Measurements from ENCODE around the gene NIPAL3. TPM values are rescaled to one million over a fixed set of nuclear protein-coding genes. Genes with fewer than 3 reads are reported as not detected.
"Not testable (repeated sequence)": the region's sequence is repeated elsewhere in the genome, so short reads cannot be mapped to it uniquely, and the experiment has no call there.

Gene NIPAL3
- polyA plus RNA-seq, 1 donor = 23.3 TPM

DNA sequence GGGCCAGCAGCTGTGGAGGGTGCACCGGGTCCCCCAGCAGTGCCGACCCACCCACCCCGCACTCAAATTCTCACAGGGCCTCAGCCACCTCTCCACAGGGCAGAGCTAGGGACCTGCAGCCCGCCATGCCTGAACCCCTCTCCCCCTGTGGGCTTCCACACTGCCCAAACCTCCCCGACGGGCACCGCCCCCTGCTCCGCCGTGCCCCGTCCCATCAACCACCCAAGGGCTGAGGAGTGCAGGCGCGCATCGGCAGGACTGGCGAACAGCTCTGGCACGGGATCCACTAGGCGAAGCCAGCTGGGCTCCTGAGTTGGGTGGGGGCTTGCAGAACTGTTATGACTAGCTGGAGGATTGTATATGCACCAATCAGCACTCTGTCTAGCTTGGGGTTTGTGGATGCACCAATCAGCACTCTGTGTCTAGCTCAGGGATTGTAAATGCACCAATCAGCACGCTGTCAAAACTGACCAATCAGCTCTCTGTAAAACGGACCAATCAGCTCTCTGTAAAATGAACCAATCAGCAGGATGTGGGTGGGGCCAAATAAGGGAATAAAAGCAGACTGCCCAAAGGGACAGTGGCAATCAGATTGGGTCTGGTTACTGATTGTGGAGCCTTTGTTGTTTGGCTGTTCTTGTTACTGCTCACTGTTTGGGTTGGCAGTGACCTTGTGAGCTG lies 74.6 kb downstream of the NIPAL3 start:
- DNase-seq = no peak

DNA sequence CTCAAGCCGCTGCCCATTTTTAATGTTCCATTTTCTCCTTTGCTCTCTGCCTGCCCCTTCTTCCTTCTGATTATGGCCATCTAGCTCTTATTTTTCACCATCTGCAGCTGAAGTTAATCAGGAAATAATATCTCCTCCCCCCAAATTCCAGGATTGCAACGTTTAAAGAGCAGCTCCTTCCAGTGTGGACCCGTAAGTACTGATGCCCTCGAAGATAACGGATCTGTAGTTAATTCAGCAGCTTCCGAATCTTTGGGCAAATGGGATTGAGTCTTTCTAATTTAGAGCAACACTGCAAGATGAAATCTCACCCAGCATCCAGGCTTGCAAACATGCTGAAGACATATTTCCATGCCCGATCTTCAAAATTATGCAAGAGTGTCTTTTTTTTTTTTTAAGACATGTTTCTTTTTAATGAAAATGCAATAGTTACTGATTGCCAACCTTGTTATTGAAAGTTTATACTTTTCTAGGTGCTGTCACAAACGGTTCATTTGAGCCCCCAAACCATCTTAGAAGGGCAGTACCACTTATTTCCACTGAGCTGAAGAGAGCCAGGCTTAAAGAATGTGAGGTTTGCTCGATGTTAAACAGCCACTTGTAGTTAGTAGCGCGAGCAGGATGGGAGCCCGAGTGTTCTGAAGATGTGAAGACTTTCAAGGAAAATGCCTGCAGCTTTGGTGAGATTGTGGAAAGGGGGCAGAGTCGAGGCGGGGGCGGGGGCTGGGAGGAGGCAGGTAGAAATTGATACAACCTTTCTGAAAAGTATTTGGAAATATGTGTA lies 76.2 kb downstream of the NIPAL3 start:
- DNase-seq = no peak

DNA sequence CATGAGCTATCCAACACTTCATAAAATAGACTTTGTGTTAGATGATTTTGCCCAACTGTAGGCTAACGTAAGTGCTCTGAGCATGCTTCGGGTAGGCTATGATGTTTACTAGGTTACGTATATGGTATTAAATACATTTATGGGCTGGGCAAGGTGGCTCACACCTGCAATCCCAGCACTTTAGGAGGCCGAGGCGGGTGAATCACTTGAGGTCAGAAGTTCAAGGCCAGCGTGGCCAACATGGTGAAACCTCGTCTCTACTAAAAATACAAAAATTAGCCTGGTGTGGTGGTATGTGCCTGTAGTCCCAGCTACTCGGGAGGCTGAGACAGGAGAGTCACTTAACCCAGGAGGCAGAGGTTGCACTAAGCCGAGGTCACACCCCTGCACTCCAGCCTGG lies 77.3 kb downstream of the NIPAL3 start:
- not testable (repeated sequence) for DNase-seq

DNA sequence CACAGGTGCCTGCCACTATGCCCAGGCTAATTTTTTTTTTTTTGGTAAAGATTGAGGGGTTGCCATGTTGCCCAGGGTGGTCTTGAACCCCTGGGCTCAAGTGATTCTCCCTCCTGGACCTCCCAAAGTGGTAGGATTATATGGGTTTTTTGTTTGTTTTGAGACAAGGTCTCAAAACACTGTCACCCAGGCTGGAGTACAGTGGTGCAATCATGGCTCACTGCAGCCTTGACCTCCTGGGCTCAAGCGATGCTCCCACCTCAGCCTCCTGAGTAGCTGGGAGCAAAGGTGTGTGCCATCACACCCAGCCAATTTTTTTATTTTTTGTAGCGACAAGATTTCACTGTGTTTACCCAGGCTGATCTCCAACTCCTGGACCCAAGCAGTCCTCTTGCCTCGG lies 78.2 kb downstream of the NIPAL3 start:
- no peak for DNase-seq

DNA sequence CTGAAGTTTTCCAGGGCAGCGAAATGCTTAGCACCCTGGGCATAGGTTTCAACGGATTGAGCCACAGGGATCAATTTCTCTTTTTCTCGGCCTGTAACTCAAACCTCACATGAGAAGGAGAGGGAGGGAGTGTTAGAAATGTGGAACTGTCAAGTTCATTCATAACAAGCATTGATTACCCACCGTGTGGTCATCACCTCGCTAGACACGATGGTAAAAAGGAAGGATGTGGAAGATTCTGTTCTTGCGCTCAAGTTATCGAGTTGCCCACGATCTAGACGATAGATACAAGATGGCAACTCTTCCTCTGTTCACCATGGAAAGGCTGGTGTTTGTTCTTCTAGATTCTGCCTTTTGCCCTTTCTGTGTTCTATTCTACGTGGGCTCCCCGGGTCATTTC lies 83.0 kb downstream of the NIPAL3 start:
- DNase-seq = no peak

DNA sequence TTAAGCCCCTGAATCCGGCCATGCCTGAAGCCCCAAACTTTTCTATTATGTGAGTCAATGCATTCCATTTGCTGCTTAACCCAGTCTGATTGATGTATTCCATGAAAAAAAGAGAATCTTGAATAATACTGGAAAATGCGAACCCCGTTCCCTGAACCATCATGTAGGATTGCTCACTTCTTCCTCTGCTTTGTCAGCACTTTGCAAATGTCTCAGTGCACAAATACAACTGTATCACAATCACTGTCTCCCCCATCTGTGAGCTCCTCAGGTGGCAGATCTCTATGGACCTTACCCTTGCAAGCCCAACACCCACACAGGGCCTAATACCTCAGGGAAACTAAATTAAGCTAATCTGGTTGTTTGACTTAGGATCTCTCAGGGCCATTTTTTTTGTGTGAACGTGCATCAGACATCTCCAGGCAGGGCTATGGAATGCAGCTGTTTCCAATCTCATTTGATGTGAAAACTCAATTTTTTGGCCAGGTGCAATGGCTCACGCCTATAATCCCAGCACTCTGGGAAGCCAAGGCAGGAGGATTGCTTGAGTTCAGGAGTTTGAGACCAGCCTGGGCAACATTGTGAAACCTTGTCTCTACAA lies 84.9 kb downstream of the NIPAL3 start:
- no peak for DNase-seq

DNA sequence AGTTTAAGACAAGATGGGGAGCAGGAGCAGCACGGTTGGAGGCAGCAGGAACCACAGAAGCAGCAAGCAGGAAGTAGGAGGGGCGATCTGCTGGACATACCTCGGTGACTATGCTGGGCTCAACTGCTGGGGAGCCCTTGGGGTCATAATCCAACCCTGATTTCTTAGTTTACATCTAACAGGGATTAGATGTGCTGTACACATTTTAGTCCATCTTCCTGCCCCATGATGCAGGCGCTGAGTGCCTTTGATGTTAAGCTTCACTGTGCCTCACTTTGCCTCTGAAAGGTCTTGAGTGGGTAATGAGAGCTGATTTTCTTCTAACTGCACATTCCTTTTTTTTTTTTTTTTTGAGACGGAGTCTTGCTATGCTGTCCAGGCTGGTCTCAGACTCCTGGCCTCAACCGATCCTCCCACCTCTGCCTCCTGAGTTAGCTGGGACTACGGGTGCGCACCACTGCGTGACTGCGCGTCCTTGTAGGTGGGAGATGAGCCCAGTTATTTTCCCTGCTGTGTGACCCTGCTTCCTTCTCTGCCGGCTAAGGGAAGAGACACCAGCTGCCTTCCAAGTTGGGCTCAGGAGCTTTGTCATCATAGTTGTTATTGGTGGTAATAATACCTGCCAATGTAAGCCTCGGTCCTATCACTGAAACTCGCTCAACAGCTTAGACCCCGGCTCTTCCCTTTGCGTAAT lies 85.9 kb downstream of the NIPAL3 start:
- no peak for DNase-seq

DNA sequence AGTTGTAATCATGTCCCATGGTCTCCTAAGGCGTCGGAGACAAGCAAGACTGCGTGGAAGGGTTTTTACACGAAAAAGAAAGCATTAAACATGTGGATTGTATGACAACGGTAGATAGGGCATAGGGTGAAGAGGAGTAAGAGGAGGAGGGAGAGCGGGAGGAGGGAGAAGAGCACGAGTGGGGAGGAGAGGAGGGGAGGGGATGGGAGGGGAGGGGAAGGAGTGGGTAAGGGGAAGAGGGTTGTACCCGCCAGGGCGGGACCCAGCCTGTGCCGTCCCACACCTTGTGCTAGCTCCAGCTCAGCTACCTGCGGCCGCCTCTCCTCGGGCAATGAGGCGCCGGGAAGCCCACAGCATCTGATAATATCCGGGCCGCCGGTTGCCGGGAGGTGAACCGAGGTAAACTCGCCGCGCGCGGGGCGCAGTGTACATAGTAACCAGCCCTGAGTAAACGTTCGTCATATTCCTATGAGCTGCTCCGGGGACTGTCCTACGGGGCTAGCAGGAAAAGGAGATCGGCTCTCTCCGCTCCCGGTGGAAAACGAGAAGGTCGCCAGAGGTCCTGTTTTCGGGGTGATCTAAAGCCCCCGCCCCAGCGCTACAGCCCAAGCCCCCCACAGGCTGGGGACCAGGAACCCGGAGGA lies 86.6 kb downstream of the NIPAL3 start:
- peak; percentile 47 for DNase-seq

DNA sequence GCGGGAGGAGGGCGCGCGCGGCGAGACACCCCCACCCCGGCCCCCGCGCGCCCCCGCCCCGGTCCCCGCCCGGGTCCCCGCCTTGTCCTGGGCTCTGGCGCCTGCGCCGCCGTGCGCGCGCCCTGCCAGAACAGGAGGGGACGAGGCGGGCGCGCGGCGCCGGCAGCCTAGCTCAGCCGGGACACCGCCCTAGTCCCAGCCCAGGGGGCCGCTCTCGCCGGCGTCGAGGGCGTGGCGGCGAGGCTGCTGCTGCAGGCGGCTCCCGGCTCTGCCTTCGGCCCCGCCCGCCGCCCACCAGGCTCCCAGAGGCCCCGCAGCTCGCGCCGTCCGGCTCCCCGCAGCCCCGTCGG lies 87.1 kb downstream of the NIPAL3 start, which contains the start of gene RCAN3:
RCAN3 (plus strand) TSS at position 128 of the 350 bp plus-strand sequence. CDS start 11,537 bp downstream, outside the sequence.
- DNase-seq = peak; percentile 83

DNA sequence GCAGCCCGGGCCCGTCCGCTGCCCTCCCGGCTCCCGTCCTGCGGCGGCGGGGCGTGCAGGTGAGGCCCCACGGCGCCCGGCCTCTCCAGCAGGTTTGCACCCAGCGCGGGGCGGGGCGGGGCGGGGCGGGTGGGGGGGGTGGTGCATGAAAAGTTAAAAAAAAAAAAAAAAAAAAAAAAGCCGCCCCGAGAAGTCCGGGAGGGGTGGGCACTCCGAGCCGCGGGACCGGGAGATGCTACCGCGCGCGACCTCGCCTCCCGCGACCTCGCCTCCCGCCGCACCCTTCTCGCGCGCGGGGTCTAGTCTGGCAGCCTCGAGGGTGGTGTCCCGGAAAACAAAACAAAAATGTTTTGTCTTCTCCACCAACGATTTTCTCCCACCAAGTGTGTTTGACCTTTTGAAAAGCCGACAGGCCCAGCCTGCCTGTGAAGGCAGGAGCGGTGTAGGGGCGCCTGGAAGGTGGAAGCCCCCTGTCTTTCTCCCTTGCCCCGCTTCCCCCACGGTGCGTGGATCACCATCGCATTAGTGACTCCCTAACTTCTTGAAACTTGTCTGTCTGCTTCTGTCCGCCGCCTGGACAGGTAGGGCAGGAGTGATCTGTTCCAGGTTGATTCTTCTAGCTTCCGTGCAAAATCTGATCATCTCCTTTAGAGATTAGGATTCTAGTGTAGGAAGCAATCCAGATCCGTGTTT lies 87.6 kb downstream of the NIPAL3 start:
- DNase-seq = no peak

DNA sequence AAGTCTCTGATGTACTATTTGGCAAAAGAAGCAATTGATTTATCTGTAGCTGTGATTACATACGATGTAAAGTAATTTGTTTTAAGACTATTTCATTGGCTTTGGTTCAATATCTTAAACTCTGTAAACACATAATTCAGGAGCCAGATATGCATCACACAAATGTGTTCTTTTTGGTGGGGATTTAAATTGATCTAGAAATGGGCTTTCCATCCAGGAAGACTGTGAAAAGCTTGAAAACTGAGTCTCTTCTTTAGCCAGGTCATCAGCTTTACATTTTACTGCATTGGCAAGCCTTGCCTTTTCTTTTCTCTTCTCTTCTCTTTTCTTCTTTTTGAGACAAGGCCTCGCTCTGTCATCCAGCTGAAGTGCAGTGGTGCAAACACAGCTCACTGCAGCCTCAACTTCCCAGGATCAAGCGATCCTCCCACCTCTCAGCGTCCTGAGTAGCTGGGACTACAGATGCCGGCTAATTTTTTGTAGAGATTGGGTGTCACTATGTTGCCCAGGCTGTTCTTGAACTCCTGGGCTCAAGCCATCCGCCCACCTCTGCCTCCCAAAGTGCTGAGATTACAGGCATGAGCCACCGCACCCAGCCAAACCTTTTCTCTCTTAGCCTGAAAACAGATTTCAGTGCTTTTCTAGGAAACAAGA lies 88.4 kb downstream of the NIPAL3 start:
- DNase-seq = no peak

DNA sequence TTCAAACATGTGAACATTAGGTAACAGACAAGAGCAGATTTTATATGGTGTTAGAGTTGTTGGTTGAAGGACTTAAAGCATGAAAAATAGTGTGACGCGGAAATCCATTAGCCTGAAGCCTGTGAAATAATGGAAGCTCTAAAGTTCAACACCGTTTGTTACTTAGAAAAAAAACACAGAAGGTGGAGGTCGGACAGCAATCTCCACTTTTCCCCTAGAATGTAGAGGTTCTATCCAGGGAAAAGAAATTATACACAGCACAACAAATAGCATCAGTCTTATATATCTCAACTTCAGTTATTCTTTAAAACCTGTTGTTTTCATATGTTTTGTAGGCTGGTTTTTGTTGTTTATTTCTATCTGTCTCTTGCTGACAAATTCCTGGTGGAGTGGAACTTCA lies 89.0 kb downstream of the NIPAL3 start:
- DNase-seq = no peak

DNA sequence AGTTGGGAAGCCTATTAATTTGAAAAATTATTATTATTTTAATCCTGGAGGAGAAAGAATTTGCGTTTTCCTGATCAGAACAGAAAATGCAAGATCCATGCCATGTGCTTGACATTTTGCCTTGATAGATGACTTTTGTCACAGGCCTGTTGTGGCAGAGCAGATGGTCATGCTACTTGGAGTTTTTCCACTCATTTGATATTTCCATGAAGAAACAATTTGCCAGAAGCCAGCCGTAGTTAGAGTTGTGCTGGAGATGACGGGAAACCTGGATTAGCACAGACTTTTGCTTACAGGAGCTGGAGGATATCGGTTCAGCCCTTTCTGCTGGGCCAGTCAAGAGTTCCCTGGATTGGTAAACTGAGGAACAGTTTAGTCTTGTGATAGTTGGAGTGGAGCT lies 90.2 kb downstream of the NIPAL3 start:
- no peak for DNase-seq

DNA sequence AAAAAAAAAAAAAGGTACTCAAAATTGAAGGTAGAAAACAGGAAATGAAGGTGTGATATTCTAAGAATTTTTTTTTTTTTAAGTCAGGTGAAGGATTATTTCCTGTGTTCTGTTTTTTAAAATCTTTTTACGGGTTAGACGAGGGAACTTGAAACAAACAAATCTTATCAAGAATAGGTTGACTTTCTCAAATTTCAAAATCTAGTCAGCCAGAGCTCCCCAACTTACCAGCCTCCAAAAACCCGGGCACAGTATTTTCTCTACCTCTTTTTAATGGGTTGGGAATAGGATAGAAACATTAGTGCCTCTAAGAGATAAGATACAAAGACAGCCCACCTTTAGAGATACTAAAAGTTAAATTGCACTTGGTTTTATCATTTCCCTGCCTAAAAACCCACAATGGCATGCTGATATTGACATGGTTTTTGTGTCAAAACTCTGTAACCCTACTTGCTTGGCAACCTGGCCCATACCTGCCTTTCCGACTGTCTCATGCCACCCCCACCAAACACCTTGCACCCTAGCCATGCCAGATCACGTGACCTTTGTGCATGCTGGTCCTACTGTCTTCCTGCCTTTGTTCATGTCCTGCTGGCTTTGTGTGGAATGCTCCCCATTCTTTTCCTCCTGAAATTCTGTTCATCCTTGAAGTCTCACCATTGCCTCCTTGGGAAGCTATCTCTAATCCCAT lies 91.2 kb downstream of the NIPAL3 start:
- DNase-seq = no peak

DNA sequence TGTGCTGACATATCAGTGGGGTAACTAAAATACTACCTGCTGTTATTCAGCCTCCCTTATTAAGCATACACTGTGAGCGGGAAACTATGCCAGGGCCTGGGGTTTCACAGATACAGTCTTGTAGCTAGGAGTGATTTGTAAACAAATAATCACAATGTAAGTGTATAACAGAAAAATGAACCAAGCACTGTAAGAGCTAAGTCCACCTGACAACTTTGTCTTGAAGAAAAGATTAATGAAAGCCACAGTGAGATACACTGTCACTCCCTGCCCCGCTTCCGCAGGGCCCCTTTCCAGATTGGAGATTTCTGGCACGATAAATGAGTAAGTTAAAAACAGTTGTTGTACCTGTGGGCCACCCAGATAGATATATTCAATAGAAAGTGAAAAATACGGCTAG lies 91.8 kb downstream of the NIPAL3 start:
- DNase-seq = no peak

DNA sequence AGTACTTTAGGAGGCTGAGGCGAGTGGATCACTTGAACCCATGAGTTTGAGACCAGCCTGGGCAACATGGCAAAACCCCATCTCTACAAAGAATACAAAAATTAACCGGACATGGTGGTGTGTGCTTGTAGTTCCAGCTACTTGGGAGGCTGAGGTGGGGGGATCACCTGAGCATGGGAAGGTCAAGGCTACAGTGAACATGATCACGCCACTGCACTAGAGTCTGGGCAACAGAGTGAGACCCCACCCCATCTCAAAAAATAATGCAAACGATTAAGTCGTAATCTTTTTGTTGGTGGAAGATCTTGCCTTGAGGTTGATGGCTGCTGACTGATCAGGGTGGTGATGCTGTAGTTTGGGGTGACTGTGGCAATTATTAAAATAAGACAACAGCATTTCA lies 93.3 kb downstream of the NIPAL3 start:
- no peak for DNase-seq

DNA sequence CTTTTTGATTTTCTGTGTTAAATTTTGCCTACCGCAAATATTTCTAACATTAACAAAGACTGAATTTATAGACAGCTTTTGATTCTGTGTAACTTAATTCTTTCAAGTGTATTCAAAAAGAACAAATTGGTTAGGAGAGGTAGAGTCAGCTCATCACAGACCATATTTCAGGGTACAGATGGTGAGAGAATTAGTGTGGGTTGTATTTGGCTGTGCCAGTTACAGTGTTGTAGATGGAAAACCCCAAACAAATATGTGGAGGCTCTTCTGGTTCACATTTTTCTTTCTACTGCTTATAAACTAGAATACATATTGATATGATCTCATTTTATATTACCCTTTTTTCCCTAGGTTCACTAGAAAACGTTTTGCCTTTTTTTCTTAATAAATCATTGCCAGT lies 98.1 kb downstream of the NIPAL3 start:
- DNase-seq = no peak

DNA sequence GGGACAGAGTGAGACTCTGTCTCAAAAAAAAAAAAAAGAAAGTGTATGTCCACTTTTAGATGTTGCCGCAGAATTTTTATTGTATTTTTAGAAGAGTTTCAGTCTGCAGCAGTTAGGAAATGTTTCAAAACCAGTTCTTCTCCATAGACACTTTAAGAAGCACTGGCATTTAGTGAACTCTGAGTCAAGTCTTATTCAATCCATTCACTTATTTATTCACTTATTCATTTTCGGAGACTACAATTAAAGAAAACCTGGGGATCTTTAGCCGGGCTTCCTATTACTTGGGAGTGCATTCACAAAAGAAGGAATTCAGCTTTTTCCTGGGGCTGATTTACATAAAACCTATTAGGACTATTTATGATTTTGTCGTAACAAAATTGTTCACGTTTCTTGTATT lies 99.3 kb downstream of the NIPAL3 start:
- DNase-seq = no peak

DNA sequence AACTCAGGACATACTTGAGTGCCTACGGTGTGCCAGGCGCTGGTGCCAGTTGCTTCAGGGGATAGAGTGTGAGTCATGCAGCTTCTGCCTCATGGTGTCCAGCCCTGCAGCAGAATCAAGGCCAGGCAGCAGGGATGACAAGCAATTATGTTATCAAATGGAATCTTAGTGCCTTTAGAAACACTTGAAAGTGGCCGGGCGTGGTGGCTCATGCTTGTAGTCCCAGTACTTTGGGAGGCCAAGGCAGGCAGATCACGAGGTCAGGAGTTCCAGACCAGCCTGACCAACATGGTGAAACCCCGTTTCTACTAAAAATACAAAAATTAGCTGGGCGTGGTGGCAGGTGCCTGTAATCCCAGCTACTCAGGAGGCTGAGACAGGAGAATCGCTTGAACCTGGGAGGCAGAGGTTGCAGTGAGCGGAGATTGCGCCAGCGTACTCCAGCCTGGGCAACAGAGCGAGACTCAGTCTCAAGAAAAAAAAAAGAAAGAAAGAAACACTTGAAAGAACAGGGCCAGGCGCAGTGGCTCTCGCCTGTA lies 100.1 kb downstream of the NIPAL3 start:
- not testable (repeated sequence) for DNase-seq

DNA sequence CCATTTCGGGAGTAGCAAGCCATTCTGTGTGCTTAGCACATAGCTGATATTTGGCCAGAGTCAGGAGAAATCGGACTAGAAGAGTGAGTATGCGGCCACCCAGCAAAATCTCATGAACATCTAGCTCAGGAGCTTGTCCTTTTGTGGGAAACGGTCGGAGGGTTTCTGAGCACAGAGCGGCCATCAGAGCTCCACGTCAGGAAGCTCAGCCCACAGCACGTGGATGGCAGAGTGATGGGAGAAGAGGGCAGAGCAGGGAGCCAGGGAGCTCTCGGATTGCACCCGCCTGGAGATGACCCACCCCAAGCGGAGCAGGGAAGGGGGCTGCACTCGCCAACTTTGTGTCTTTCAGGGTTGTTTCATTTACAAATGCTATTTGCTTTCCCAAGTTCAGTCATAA lies 100.9 kb downstream of the NIPAL3 start:
- no peak for DNase-seq

All from left kidney (tissue), 2 donors.